Measurements from ENCODE around the gene CD8B2. TPM values are rescaled to one million over a fixed set of nuclear protein-coding genes. Genes with fewer than 3 reads are reported as not detected.

The CD8B2 gene
- total and polyA plus RNA-seq, 4 donors, result 0.13 TPM; not detected in 3

GRCh38 chr2:106560773-106561172, 73.6 kb downstream of the CD8B2 start:
- no peak for ATAC-seq (ENCODE audit: insufficient read depth, low FRiP score)

DNA sequence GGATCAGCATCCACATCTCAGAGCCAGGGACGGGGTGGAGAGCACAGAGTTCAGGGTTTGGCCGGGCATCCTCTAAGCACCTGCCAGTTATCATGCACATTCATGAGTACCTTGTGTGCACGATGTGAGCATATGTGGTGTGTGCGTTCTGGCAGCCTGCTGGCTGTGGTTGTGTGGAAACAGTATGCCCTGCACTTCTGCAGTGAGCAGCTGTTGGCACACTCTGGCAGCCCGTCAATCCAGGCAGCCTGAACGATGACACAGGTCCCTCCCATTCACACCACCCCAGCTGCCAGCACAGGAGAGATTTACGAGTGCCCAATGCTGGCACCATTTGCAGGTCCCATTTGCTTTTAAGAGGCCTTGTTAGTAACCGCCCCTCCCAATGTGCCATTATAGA, 74.2 kb downstream of the CD8B2 start:
- Histone ChIP-seq H3K27ac (ENCODE audit: low read depth in 1 of 2, low read length in 1 of 2) (no peak overlapping the region), H3K27me3 (ENCODE audit: control insufficient read depth in 3 of 3, insufficient read depth in 3 of 3, low read length in 2 of 3) (no peaks in the 10 kb centered on the region), H3K4me3 (no peak overlapping the region), H3K36me3 (ENCODE audit: control insufficient read depth in 4 of 4, insufficient read depth in 4 of 4, low read length in 4 of 4) (no peaks in the 10 kb centered on the region), H3K9ac (ENCODE audit: insufficient read depth in 1 of 2, low read length in 2 of 2) (no peak overlapping the region), H3K4me1 (ENCODE audit: control insufficient read depth in 5 of 5, insufficient read depth in 5 of 5, low read length in 5 of 5) (peaks cover 0 to 32% (median 11%) of the 10 kb centered on the region in 5 donors), H3K9me3 (ENCODE audit: control insufficient read depth in 4 of 4, insufficient read depth in 3 of 4, low read length in 3 of 4) (peaks cover 0 to 6% (median 0%) of the 10 kb centered on the region in 4 donors)
- no peak for DNase-seq
- no peak for ATAC-seq (ENCODE audit: insufficient read depth, low FRiP score)
- no peak for TF ChIP-seq CTCF (IDR thresholded peaks at IDR 0.05; ENCODE audit: control extremely low read depth, extremely low read depth)
- WGBS, 2 donors, result 54 to 61% methylated on average over 8 of the region's 8 CpGs

More at GRCh38 chr2:106560773-106561172, 73.6 kb downstream of the CD8B2 start:
- no peak for TF ChIP-seq CTCF (IDR thresholded peaks at IDR 0.05; ENCODE audit: control extremely low read depth, extremely low read depth)
- no peak overlapping the region for H3K27ac ChIP-seq (ENCODE audit: low read depth in 1 of 2, low read length in 1 of 2)
- no peak for DNase-seq
- H3K4me1 ChIP-seq (ENCODE audit: control insufficient read depth in 5 of 5, insufficient read depth in 5 of 5, low read length in 5 of 5), result peaks cover 0 to 32% (median 11%) of the 10 kb centered on the region in 5 donors
- no peak overlapping the region for H3K9ac ChIP-seq (ENCODE audit: insufficient read depth in 1 of 2, low read length in 2 of 2)
- H3K9me3 ChIP-seq (ENCODE audit: control insufficient read depth in 4 of 4, insufficient read depth in 3 of 4, low read length in 3 of 4), result peaks cover 0 to 6% (median 0%) of the 10 kb centered on the region in 4 donors
- H3K4me3 ChIP-seq, result no peak overlapping the region
- H3K27me3 ChIP-seq (ENCODE audit: control insufficient read depth in 3 of 3, insufficient read depth in 3 of 3, low read length in 2 of 3), result no peaks in the 10 kb centered on the region
- no peaks in the 10 kb centered on the region for H3K36me3 ChIP-seq (ENCODE audit: control insufficient read depth in 4 of 4, insufficient read depth in 4 of 4, low read length in 4 of 4)
- 86 to 100% methylated on average over 1 of the region's 1 CpG for WGBS, 2 donors

GRCh38 chr2:106561803-106562202, 74.6 kb downstream of the CD8B2 start:
- no peaks in the 10 kb centered on the region for H3K27me3 ChIP-seq (ENCODE audit: control insufficient read depth in 3 of 3, insufficient read depth in 3 of 3, low read length in 2 of 3)
- H3K36me3 ChIP-seq (ENCODE audit: control insufficient read depth in 4 of 4, insufficient read depth in 4 of 4, low read length in 4 of 4), result no peaks in the 10 kb centered on the region
- no peak overlapping the region for H3K4me3 ChIP-seq
- H3K4me1 ChIP-seq (ENCODE audit: control insufficient read depth in 5 of 5, insufficient read depth in 5 of 5, low read length in 5 of 5), result peaks cover 0 to 32% (median 11%) of the 10 kb centered on the region in 5 donors
- H3K9ac ChIP-seq (ENCODE audit: insufficient read depth in 1 of 2, low read length in 2 of 2), result no peak overlapping the region
- WGBS, 2 donors, result 80 to 82% methylated on average over 4 of the region's 4 CpGs
- TF ChIP-seq CTCF (IDR thresholded peaks at IDR 0.05; ENCODE audit: control extremely low read depth, extremely low read depth), result no peak
- H3K9me3 ChIP-seq (ENCODE audit: control insufficient read depth in 4 of 4, insufficient read depth in 3 of 4, low read length in 3 of 4), result peaks cover 0 to 6% (median 0%) of the 10 kb centered on the region in 4 donors
- peak in 1 of 3 donors; percentile 28 for DNase-seq
- no peak for ATAC-seq (ENCODE audit: insufficient read depth, low FRiP score)
- H3K27ac ChIP-seq (ENCODE audit: low read depth in 1 of 2, low read length in 1 of 2), result no peak overlapping the region
